Erythroblast (primary cell): ENCODE measurements around the gene FLII.
"Not testable (repeated sequence)": the region's sequence is repeated elsewhere in the genome, so short reads cannot be mapped to it uniquely, and the experiment has no call there.

Source experiments
- DNase-seq, 2 experiments: peaks; one replicate each; lab custom pipeline; 2025; lab: John Stamatoyannopoulos, UW
- GATA1 ChIP-seq: IDR thresholded peaks from 2 replicates; pipeline ENCODE4 v1.6.1; 2011; ENCODE audit warnings: low read depth, mild to moderate bottlenecking, control low read depth, low read length, moderate library complexity
- POLR2A ChIP-seq: IDR thresholded peaks from 2 replicates; pipeline ENCODE4 v1.6.1; 2011; ENCODE audit warnings: mild to moderate bottlenecking, low read length

FLII gene

GRCh38 chr17:18225642-18226283 is 32.8 kb downstream of the FLII start:
- no peak for TF ChIP-seq POLR2A
- TF ChIP-seq GATA1, result no peak
- DNase-seq, result peak in 1 of 2 experiments; percentile 49

GRCh38 chr17:18225121-18225641 is 33.4 kb downstream of the FLII start, which contains the start of gene LLGL1:
TSS of gene LLGL1 (plus strand) at chr17:18225635. CDS start at chr17:18225683, 48 bp downstream.
- peak; percentile 96 to 98 for DNase-seq
- no peak for TF ChIP-seq GATA1

- DNase-seq, result no peak
- TF ChIP-seq POLR2A, result no peak
- TF ChIP-seq GATA1, result no peak
These were observed 34.0 kb downstream of the FLII start for GRCh38 chr17:18224387-18225120.

GRCh38 chr17:18224053-18224386 is 34.5 kb downstream of the FLII start:
- DNase-seq, result no peak
- TF ChIP-seq POLR2A (no peak), GATA1 (no peak)

GRCh38 chr17:18218756-18219415 is 39.7 kb downstream of the FLII start:
- no peak for DNase-seq
- no peak for TF ChIP-seq POLR2A
- no peak for TF ChIP-seq GATA1

GRCh38 chr17:18217412-18218015 is 41.0 kb downstream of the FLII start:
- DNase-seq, result peak; percentile 61 to 81
- TF ChIP-seq POLR2A (no peak), GATA1 (no peak)

GRCh38 chr17:18216906-18217305 is 41.6 kb downstream of the FLII start:
- DNase-seq, result not testable (repeated sequence)

- TF ChIP-seq POLR2A (no peak), GATA1 (no peak)
- DNase-seq, result no peak
These were observed 44.8 kb downstream of the FLII start for GRCh38 chr17:18213666-18214270.

GRCh38 chr17:18208092-18208491 is 50.4 kb downstream of the FLII start:
- TF ChIP-seq GATA1 (no peak), POLR2A (no peak)
- DNase-seq, result no peak

- no peak for TF ChIP-seq GATA1
- TF ChIP-seq POLR2A, result no peak
- DNase-seq, result no peak
These were observed 51.6 kb downstream of the FLII start for GRCh38 chr17:18206962-18207361.

- DNase-seq, result no peak
These were observed 52.7 kb downstream of the FLII start for GRCh38 chr17:18205861-18206260.

GRCh38 chr17:18203308-18203707 is 55.2 kb downstream of the FLII start:
- TF ChIP-seq POLR2A, result no peak
- no peak for TF ChIP-seq GATA1
- DNase-seq, result no peak

More at GRCh38 chr17:18205861-18206260, 52.7 kb downstream of the FLII start:
- TF ChIP-seq GATA1, result no peak
- TF ChIP-seq POLR2A, result no peak

- TF ChIP-seq GATA1, result no peak
- no peak for TF ChIP-seq POLR2A
- DNase-seq, result no peak
These were observed 57.4 kb downstream of the FLII start for GRCh38 chr17:18201108-18201507.
